HepG2 (cell line): ENCODE measurements around the gene IFIH1. TPM values are rescaled to one million over a fixed set of nuclear protein-coding genes. Genes with fewer than 3 reads are reported as not detected.
A peak's percentile ranks its signal among the peaks of the same experiment; 100 is the strongest.

Experiments used
- CBX2 ChIP-seq, 2 experiments: fragments of 200-600 bp in 1 of 2; sonication (generic); formaldehyde crosslinking in 1 of 2; IDR thresholded peaks; 2 replicates each; pipeline versions ENCODE4 v1.7.0 to v1.8.1; 2018 to 2022; ENCODE audit warnings: low read depth in 2 of 2, low read length in 1 of 2, mild to moderate bottlenecking in 1 of 2, missing genetic modification reagents in 1 of 2
- IKZF1 ChIP-seq: fragments of 450-650 bp; IDR thresholded peaks from 2 replicates; pipeline ENCODE4 v1.7.1; 2016
- MAZ ChIP-seq, 2 experiments: sonication (generic) in 1 of 2; formaldehyde crosslinking in 1 of 2; IDR thresholded peaks; 2 replicates each; pipeline versions ENCODE4 v1.5.0 to v1.6.1; 2012 to 2020; ENCODE audit warnings: low read depth in 2 of 2, mild to moderate bottlenecking in 2 of 2, borderline replicate concordance in 1 of 2, improper control_type of control experiment in 1 of 2, low read length in 1 of 2, missing genetic modification reagents in 1 of 2, moderate library complexity in 1 of 2
- NAIF1 ChIP-seq: sonication (generic); formaldehyde crosslinking; IDR thresholded peaks from 2 replicates; pipeline ENCODE4 v1.5.0; 2020; ENCODE audit warnings: mild to moderate bottlenecking, missing genetic modification reagents, borderline replicate concordance
- NFE2L2 ChIP-seq: fragments of 150-350 bp; IDR thresholded peaks from 2 replicates; pipeline ENCODE4 v1.6.1; 2014; ENCODE audit warnings: low read length
- RXRB ChIP-seq: IDR thresholded peaks from 2 replicates; pipeline ENCODE4 v1.6.1; 2016; ENCODE audit warnings: borderline replicate concordance, missing genetic modification reagents, missing compliant biosample characterization
- TCF12 ChIP-seq, 2 experiments: fragments of 450-650 bp in 1 of 2; sonication (generic) in 1 of 2; formaldehyde crosslinking in 1 of 2; IDR thresholded peaks; 2 replicates each; pipeline versions ENCODE4 v1.6.1 to v1.8.0; 2017 to 2022; ENCODE audit warnings: antibody characterized with exemption in 1 of 2, mild to moderate bottlenecking in 1 of 2, missing genetic modification reagents in 1 of 2, moderate library complexity in 1 of 2
- TRIM24 ChIP-seq: sonication (generic); formaldehyde crosslinking; IDR thresholded peaks from 2 replicates; pipeline ENCODE4 v1.8.0; 2022; ENCODE audit warnings: mild to moderate bottlenecking, missing genetic modification reagents
- ZC3H4 ChIP-seq: sonication (generic); formaldehyde crosslinking; IDR thresholded peaks from 2 replicates; pipeline ENCODE4 v1.4.0; 2020; ENCODE audit warnings: missing genetic modification reagents, borderline replicate concordance
- ZNF34 ChIP-seq: sonication (generic); formaldehyde crosslinking; IDR thresholded peaks from 2 replicates; pipeline ENCODE4 v1.4.0; 2020; ENCODE audit warnings: mild to moderate bottlenecking, missing genetic modification reagents, borderline replicate concordance
- ZNF607 ChIP-seq: sonication (generic); formaldehyde crosslinking; IDR thresholded peaks from 2 replicates; pipeline ENCODE4 v1.5.1; 2020; ENCODE audit warnings: missing genetic modification reagents, mild to moderate bottlenecking, borderline replicate concordance
- ZNF660 ChIP-seq: sonication (generic); formaldehyde crosslinking; IDR thresholded peaks from 2 replicates; pipeline ENCODE4 v1.5.1; 2020; ENCODE audit warnings: mild to moderate bottlenecking, low read depth, missing genetic modification reagents, borderline replicate concordance
- ZNF792 ChIP-seq: IDR thresholded peaks from 2 replicates; pipeline ENCODE4 v1.6.1; 2016
- polyA plus RNA-seq, 8 experiments: library from polyadenylated mRNA; depleted of rRNA in 3 of 8; stranded (reverse) in 7 of 8; unstranded in 1 of 8; fragments of >200 nt; fragmentation: Illumina TruSeq in 4 of 8; extraction: Trizol in 4 of 8; gene quantifications; 2 replicates each; pipeline versions ENCODE4 v1.2.1 to v1.2.3, GENCODE V29; 2011 to 2016; ENCODE audit warnings: low read depth in 4 of 8, missing spikeins in 1 of 8, mixed read lengths in 1 of 8; ENCODE audit not compliant: insufficient read depth in 1 of 8
- total RNA-seq, 5 experiments: library from RNA; depleted of rRNA; stranded (reverse); fragments of >200 nt; fragmentation: Illumina TruSeq; extraction: Trizol; gene quantifications; 2 replicates each; pipeline ENCODE4 v1.2.3, GENCODE V29; 2016; ENCODE audit warnings: low read depth in 1 of 5
- TF ChIP-seq, protein P1 (sequence below): sonication (generic); formaldehyde crosslinking; IDR thresholded peaks from 2 replicates; pipeline ENCODE4 v1.4.0; 2020; ENCODE audit warnings: missing genetic modification reagents
- TF ChIP-seq, protein P2 (sequence below): sonication (generic); formaldehyde crosslinking; IDR thresholded peaks from 2 replicates; pipeline ENCODE4 v1.4.0; 2020; ENCODE audit warnings: missing genetic modification reagents, mild to moderate bottlenecking, borderline replicate concordance
- TF ChIP-seq, protein P3 (sequence below): sonication (generic); formaldehyde crosslinking; conservative IDR thresholded peaks from 2 replicates; pipeline ENCODE4 v1.4.0; 2020; ENCODE audit warnings: missing genetic modification reagents
- TF ChIP-seq, protein P4 (sequence below): sonication (generic); formaldehyde crosslinking; IDR thresholded peaks from 2 replicates; pipeline ENCODE4 v1.4.0; 2020; ENCODE audit warnings: mild to moderate bottlenecking, missing genetic modification reagents

Gene IFIH1
- total and polyA plus RNA-seq, 2 of the 13 experiments (the other 11 are each of a cell fraction or from before 2014, with no cell fraction given), result 1.5 to 11.5 TPM

DNA sequence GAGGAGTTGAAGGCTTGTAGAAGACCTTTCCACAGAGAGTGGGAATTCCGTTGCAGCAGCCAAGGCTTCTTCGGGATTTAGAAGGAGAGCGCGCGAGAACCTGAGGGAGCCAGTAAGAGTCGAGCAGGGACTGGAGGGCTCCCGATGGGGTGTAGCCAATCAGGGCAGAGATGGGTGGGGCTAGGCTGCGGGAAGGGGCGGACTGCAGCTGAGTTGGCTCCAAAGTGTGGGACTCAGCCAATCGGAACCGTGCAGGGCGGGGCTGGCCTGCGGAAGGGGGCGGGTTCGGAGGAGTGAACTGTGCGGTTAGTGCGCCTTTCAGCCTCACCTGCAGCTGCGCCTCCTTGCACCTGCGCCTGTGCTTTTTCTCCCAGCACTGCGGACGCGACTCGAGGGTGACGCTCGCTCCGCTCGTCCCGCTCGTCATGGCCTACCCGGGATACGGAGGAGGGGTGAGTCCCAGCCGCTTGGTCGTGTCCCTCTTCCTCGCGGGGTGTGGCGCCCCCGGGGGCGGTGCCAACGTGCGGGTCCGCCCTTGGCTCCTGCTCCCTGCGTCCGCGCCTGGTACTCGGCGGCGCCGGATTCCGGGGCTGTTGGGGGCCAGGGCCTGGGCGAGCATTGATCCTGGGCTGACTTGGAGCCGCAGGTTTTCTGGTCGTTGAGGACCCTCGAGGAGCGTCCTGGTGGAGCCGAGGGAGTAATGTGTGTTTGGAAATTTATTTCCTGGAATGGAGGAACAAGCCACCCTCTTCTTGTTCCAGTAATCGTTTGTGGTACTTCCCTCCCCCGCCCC is 25.5 kb upstream of the IFIH1 start, which contains the start of gene GCA (continued):
- TF ChIP-seq, protein P1, sequence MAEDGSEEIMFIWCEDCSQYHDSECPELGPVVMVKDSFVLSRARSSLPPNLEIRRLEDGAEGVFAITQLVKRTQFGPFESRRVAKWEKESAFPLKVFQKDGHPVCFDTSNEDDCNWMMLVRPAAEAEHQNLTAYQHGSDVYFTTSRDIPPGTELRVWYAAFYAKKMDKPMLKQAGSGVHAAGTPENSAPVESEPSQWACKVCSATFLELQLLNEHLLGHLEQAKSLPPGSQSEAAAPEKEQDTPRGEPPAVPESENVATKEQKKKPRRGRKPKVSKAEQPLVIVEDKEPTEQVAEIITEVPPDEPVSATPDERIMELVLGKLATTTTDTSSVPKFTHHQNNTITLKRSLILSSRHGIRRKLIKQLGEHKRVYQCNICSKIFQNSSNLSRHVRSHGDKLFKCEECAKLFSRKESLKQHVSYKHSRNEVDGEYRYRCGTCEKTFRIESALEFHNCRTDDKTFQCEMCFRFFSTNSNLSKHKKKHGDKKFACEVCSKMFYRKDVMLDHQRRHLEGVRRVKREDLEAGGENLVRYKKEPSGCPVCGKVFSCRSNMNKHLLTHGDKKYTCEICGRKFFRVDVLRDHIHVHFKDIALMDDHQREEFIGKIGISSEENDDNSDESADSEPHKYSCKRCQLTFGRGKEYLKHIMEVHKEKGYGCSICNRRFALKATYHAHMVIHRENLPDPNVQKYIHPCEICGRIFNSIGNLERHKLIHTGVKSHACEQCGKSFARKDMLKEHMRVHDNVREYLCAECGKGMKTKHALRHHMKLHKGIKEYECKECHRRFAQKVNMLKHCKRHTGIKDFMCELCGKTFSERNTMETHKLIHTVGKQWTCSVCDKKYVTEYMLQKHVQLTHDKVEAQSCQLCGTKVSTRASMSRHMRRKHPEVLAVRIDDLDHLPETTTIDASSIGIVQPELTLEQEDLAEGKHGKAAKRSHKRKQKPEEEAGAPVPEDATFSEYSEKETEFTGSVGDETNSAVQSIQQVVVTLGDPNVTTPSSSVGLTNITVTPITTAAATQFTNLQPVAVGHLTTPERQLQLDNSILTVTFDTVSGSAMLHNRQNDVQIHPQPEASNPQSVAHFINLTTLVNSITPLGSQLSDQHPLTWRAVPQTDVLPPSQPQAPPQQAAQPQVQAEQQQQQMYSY (CRISPR knock-in tag), result peak; percentile 89
- TF ChIP-seq TCF12 (IDR thresholded peaks at IDR 0.05) (no peak), TCF12 (CRISPR knock-in tag; IDR thresholded peaks at IDR 0.05) (0 out of 2 replicates have a peak, but pooled peaks have one; percentile 64), ZC3H4 (CRISPR knock-in tag) (no peak), RXRB (peak; percentile 53), ZNF792 (CRISPR knock-in tag) (peak; percentile 73; the same call in 1 of the 2 replicates), ZNF660 (CRISPR knock-in tag) (no peak), NAIF1 (peak; percentile 88; the same call in 1 of the 2 replicates), MAZ (IDR thresholded peaks at IDR 0.05; ENCODE audit: borderline replicate concordance, low read depth, low read length) (0 out of 2 replicates have a peak, but pooled peaks have one; percentile 38), MAZ (CRISPR knock-in tag; IDR thresholded peaks at IDR 0.05; ENCODE audit: low read depth) (peak; percentile 85), NFE2L2 (no peak), ZNF34 (CRISPR knock-in tag) (0 out of 2 replicates have a peak, but pooled peaks have one; percentile 61), IKZF1 (no peak), CBX2 (IDR thresholded peaks at IDR 0.05; ENCODE audit: low read depth, low read length) (no peak), CBX2 (CRISPR knock-in tag; IDR thresholded peaks at IDR 0.05; ENCODE audit: low read depth) (peak; percentile 79; the same call in 1 of the 2 replicates), TRIM24 (CRISPR knock-in tag) (no peak), ZNF607 (CRISPR knock-in tag) (peak; percentile 94; the same call in 1 of the 2 replicates)
- TF ChIP-seq, protein P2, sequence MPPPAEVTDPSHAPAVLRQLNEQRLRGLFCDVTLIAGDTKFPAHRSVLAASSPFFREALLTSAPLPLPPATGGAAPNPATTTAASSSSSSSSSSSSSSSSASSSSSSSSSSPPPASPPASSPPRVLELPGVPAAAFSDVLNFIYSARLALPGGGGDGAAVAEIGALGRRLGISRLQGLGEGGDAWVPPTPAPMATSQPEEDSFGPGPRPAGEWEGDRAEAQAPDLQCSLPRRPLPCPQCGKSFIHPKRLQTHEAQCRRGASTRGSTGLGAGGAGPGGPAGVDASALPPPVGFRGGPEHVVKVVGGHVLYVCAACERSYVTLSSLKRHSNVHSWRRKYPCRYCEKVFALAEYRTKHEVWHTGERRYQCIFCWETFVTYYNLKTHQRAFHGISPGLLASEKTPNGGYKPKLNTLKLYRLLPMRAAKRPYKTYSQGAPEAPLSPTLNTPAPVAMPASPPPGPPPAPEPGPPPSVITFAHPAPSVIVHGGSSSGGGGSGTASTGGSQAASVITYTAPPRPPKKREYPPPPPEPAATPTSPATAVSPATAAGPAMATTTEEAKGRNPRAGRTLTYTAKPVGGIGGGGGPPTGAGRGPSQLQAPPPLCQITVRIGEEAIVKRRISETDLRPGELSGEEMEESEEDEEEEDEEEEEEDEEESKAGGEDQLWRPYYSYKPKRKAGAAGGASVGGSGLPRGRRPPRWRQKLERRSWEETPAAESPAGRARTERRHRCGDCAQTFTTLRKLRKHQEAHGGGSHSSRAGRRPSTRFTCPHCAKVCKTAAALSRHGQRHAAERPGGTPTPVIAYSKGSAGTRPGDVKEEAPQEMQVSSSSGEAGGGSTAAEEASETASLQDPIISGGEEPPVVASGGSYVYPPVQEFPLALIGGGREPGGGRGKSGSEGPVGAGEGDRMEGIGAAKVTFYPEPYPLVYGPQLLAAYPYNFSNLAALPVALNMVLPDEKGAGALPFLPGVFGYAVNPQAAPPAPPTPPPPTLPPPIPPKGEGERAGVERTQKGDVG, result peak; percentile 85
- TF ChIP-seq, protein P3, sequence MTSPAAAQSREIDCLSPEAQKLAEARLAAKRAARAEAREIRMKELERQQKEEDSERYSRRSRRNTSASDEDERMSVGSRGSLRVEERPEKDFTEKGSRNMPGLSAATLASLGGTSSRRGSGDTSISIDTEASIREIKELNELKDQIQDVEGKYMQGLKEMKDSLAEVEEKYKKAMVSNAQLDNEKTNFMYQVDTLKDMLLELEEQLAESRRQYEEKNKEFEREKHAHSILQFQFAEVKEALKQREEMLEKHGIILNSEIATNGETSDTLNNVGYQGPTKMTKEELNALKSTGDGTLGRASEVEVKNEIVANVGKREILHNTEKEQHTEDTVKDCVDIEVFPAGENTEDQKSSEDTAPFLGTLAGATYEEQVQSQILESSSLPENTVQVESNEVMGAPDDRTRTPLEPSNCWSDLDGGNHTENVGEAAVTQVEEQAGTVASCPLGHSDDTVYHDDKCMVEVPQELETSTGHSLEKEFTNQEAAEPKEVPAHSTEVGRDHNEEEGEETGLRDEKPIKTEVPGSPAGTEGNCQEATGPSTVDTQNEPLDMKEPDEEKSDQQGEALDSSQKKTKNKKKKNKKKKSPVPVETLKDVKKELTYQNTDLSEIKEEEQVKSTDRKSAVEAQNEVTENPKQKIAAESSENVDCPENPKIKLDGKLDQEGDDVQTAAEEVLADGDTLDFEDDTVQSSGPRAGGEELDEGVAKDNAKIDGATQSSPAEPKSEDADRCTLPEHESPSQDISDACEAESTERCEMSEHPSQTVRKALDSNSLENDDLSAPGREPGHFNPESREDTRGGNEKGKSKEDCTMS (CRISPR knock-in tag), result 0 out of 2 replicates have a peak, but pooled peaks have one; percentile 71
- TF ChIP-seq, protein P4, sequence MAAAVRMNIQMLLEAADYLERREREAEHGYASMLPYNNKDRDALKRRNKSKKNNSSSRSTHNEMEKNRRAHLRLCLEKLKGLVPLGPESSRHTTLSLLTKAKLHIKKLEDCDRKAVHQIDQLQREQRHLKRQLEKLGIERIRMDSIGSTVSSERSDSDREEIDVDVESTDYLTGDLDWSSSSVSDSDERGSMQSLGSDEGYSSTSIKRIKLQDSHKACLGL, result peak; percentile 90
